Left lung (tissue), 10 donors: Measurements from ENCODE around the gene USP24. TPM values are rescaled to one million over a fixed set of nuclear protein-coding genes. Genes with fewer than 3 reads are reported as not detected.
A peak's percentile ranks its signal among the peaks of the same experiment; 100 is the strongest.

Experiments used
- ATAC-seq: fragments of 200-7000 bp; cut with Tn5 transposase; one replicate; pipeline ENCODE4 v1.9.1; 2020; ENCODE audit warnings: moderate library complexity
- DNase-seq, 4 donors: peaks; one replicate each; pipeline ENCODE4 v3.0.0-alpha.2; 2013 to 2020
- H3K27ac ChIP-seq, 2 donors: fragments of 200-600 bp; sonication (generic) in 1 of 2; one replicate each; pipeline versions ENCODE4 v1.5.0 to v1.8.0; 2020 to 2021
- H3K27me3 ChIP-seq, 2 donors: fragments of 200-600 bp; sonication (generic) in 1 of 2; one replicate each; pipeline versions ENCODE4 v1.5.0 to v1.8.0; 2020 to 2021
- H3K36me3 ChIP-seq, 2 donors: fragments of 200-600 bp; sonication (generic) in 1 of 2; one replicate each; pipeline versions ENCODE4 v1.5.0 to v1.8.0; 2020 to 2021
- H3K4me1 ChIP-seq, 2 donors: fragments of 200-600 bp; one replicate each; pipeline ENCODE4 v1.8.0; 2021
- H3K4me3 ChIP-seq, 2 donors: fragments of 200-600 bp; sonication (generic) in 1 of 2; one replicate each; pipeline versions ENCODE4 v1.5.0 to v1.8.0; 2020 to 2021; ENCODE audit warnings: mild to moderate bottlenecking in 1 of 2
- H3K9me3 ChIP-seq, 2 donors: fragments of 200-600 bp; sonication (generic) in 1 of 2; one replicate each; pipeline versions ENCODE4 v1.5.0 to v1.8.0; 2020 to 2021
- CTCF ChIP-seq, 2 donors: fragments of 200-600 bp; sonication (generic) in 1 of 2; IDR thresholded peaks; one replicate each; pipeline versions ENCODE4 v1.5.0 to v1.8.0; 2021; ENCODE audit warnings: antibody characterized with exemption in 2 of 2
- intact Hi-C, 2 donors: fragments of 100-400 bp; cut with DNase I; formaldehyde crosslinking; loops; one replicate each; pipeline versions ENCODE4 v1.11.2 to v1.14.2; 2022
- polyA plus RNA-seq, 6 donors: library from polyadenylated mRNA; unstranded; fragments of 120-200 nt; gene quantifications; one replicate each; pipeline ENCODE4 v1.2.1, GENCODE V29; 2013; ENCODE audit not compliant: insufficient read length in 6 of 6
- total RNA-seq, 2 donors: library from RNA; stranded (reverse); fragmentation: NEBNext Ultra II Directional; extraction: Animal tissue kit (Norgen Biotek cat#: 25700); gene quantifications; one replicate each; pipeline ENCODE4 v1.2.1, GENCODE V29; 2021
- donor health status: DM: no; HTN: yes; CAD: no.
- donor health status: DM: no; HTN: no; CAD: no.

Gene USP24
- total and polyA plus RNA-seq, 8 donors = 26.1 to 63.7 (median 47.2) TPM

DNA sequence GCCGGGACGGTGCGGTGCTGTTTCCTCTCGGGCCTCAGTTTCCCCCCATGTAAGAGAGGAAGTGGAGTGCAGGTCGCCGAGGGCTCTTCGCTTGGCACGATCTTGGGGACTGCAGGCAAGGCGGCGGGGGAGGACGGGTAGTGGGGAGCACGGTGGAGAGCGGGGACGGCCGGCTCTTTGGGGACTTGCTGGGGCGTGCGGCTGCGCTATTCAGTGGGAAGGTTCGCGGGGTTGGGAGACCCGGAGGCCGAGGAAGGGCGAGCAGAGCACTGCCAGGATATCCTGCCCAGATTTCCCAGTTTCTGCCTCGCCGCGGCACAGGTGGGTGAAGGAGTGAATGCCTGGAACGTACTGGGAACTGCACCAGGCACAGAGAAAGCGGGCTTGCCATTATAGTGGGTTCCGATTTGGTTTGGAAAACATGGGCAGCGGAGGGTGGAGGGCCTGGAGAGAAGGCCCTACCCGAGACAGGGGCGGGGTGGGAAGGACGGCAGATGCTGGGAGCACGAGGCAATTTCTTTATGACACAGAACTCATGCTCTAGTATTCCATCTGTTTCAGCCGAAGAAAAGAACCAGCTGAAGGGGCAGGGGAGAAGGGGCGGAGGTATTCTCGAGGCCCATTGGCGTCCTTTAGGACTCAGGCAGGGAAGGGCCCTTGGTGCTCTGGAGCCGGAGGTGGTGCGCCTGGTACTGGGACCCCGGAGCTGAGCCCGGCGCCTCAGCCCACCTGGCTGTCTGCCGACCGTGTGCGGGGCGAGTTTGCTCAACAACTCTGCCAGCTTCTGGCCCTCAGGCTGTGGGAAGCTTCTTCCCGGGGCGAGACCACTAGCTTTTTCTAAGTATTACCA, 174.9 kb downstream of the USP24 start:
- Histone ChIP-seq H3K4me3 (peak overlapping the region; percentile 32 to 50), H3K9me3 (no peaks in the 10 kb centered on the region), H3K4me1 (peaks cover 0 to 32% of the 10 kb centered on the region in 2 donors), H3K27ac (peak overlapping the region in 1 of 2 donors; percentile 65), H3K27me3 (peaks cover 17 to 60% of the 10 kb centered on the region in 2 donors), H3K36me3 (no peaks in the 10 kb centered on the region)
- intact Hi-C loops = no loop called here
- TF ChIP-seq CTCF (IDR thresholded peaks at IDR 0.05) = no peak
- DNase-seq (peak in 1 of 4 donors; percentile 31), ATAC-seq (peak; percentile 57)

DNA sequence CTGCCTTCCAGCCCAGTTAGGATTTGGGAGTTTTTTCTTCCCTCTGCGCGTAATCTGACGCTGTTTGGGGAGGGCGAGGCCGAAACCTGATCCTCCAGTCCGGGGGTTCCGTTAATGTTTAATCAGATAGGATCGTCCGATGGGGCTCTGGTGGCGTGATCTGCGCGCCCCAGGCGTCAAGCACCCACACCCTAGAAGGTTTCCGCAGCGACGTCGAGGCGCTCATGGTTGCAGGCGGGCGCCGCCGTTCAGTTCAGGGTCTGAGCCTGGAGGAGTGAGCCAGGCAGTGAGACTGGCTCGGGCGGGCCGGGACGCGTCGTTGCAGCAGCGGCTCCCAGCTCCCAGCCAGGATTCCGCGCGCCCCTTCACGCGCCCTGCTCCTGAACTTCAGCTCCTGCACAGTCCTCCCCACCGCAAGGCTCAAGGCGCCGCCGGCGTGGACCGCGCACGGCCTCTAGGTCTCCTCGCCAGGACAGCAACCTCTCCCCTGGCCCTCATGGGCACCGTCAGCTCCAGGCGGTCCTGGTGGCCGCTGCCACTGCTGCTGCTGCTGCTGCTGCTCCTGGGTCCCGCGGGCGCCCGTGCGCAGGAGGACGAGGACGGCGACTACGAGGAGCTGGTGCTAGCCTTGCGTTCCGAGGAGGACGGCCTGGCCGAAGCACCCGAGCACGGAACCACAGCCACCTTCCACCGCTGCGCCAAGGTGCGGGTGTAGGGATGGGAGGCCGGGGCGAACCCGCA, 175.7 kb downstream of the USP24 start, which contains the start of gene PCSK9:
Gene PCSK9, plus strand, starts transcription at position 207 of the 741 bp plus-strand sequence. Its CDS starts 290 bp downstream, at position 497.
- peak within 1 kb of the TSS; percentile 19 to 65 for H3K27ac ChIP-seq
- no peaks in the 10 kb centered on the region for H3K9me3 ChIP-seq
- intact Hi-C loops = no loop called here
- no peaks in the 10 kb centered on the region for H3K36me3 ChIP-seq
- TF ChIP-seq CTCF (IDR thresholded peaks at IDR 0.05) = no peak
- H3K27me3 ChIP-seq = peaks cover 17 to 65% of the 10 kb centered on the region in 2 donors
- H3K4me3 ChIP-seq = peak within 1 kb of the TSS; percentile 32 to 50
- H3K4me1 ChIP-seq = peaks cover 0 to 32% of the 10 kb centered on the region in 2 donors
- ATAC-seq (peak; percentile 79), DNase-seq (peak in 3 of 4 donors; percentile 50 to 88 (median 59))

DNA sequence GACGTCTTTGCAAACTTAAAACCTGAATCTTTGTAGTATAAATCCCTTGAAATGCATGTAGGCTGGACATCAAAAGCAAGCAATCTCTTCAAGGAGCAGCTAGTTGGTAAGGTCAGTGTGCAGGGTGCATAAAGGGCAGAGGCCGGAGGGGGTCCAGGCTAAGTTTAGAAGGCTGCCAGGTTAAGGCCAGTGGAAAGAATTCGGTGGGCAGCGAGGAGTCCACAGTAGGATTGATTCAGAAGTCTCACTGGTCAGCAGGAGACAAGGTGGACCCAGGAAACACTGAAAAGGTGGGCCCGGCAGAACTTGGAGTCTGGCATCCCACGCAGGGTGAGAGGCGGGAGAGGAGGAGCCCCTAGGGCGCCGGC, 176.2 kb downstream of the USP24 start:
- intact Hi-C loops = no loop called here
- Histone ChIP-seq H3K27ac (peak overlapping the region in 1 of 2 donors; percentile 28), H3K9me3 (no peaks in the 10 kb centered on the region)

DNA sequence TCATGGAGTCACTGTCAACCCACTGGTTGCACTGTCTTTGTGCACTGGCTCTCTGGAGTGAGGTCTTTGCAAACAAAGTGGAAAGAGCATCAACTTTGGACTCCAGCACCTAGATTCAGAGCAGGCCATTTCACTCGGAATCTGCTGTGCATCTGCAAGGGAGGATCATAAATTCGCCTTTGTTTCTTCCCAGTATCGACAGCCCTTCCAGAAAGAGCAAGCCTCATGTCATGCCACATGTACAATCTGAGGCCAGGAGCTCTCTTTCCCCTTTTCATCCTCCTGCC, 176.7 kb downstream of the USP24 start:
- H3K27ac ChIP-seq = no peak overlapping the region
- no peaks in the 10 kb centered on the region for H3K9me3 ChIP-seq
- H3K27me3 ChIP-seq = peaks cover 17 to 75% of the 10 kb centered on the region in 2 donors
- no peak for TF ChIP-seq CTCF (IDR thresholded peaks at IDR 0.05)
- H3K36me3 ChIP-seq = no peaks in the 10 kb centered on the region
- H3K4me3 ChIP-seq = no peak overlapping the region
- DNase-seq (no peak), ATAC-seq (no peak)
- H3K4me1 ChIP-seq = peaks cover 0 to 32% of the 10 kb centered on the region in 2 donors
- intact Hi-C loops = no loop called here

More for the DNA sequence above, 176.2 kb downstream of the USP24 start:
- ATAC-seq (no peak), DNase-seq (no peak)
- no peaks in the 10 kb centered on the region for H3K36me3 ChIP-seq
- H3K4me1 ChIP-seq = peaks cover 0 to 32% of the 10 kb centered on the region in 2 donors
- peaks cover 17 to 71% of the 10 kb centered on the region in 2 donors for H3K27me3 ChIP-seq
- H3K4me3 ChIP-seq = peak overlapping the region in 1 of 2 donors; percentile 50
- TF ChIP-seq CTCF (IDR thresholded peaks at IDR 0.05) = no peak
